GM18951 (cell line): ENCODE measurements around the gene ARMC9.

Experiments used
- POLR2A ChIP-seq: IDR thresholded peaks from 4 replicates; pipeline ENCODE4 v1.6.1; 2011; ENCODE audit warnings: mild to moderate bottlenecking; ENCODE audit not compliant: insufficient read length, insufficient read depth; ENCODE audit errors: extremely low read depth
- in situ Hi-C: fragments of 300-500 bp; cut with MboI; formaldehyde crosslinking; loops from one replicate; pipeline ENCODE4 v1.12.0; 2022; ENCODE audit warnings: low sequenced_read_pairs, mixed read lengths, inconsistent platforms; ENCODE audit not compliant: unreplicated experiment

Gene ARMC9

GRCh38 chr2:231203087-231203486 lies 4.7 kb downstream of the ARMC9 start:
- in situ Hi-C loops, result no loop called here
- no peak for TF ChIP-seq POLR2A

- in situ Hi-C loops, result no loop called here
- no peak for TF ChIP-seq POLR2A
Measured at GRCh38 chr2:231204146-231204545, 5.7 kb downstream of the ARMC9 start.

GRCh38 chr2:231204581-231204980 lies 6.2 kb downstream of the ARMC9 start:
- in situ Hi-C loops, result no loop called here
- TF ChIP-seq POLR2A, result no peak

- in situ Hi-C loops, result no loop called here
- no peak for TF ChIP-seq POLR2A
Measured at GRCh38 chr2:231207734-231208133, 9.3 kb downstream of the ARMC9 start.

GRCh38 chr2:231210782-231211181 lies 12.4 kb downstream of the ARMC9 start:
- TF ChIP-seq POLR2A, result no peak
- in situ Hi-C loops, result no loop called here

GRCh38 chr2:231211486-231211885 lies 13.1 kb downstream of the ARMC9 start:
- in situ Hi-C loops, result no loop called here
- TF ChIP-seq POLR2A, result no peak

GRCh38 chr2:231212329-231212845 lies 14.0 kb downstream of the ARMC9 start:
- no peak for TF ChIP-seq POLR2A
- in situ Hi-C loops, result no loop called here

- in situ Hi-C loops, result no loop called here
- TF ChIP-seq POLR2A, result no peak
Measured at GRCh38 chr2:231213931-231214642, 15.7 kb downstream of the ARMC9 start.

- in situ Hi-C loops, result no loop called here
- TF ChIP-seq POLR2A, result no peak
Measured at GRCh38 chr2:231218366-231218765, 19.9 kb downstream of the ARMC9 start.

GRCh38 chr2:231219289-231219688 lies 20.9 kb downstream of the ARMC9 start:
- in situ Hi-C loops, result no loop called here
- TF ChIP-seq POLR2A, result no peak

GRCh38 chr2:231221761-231222160 lies 23.3 kb downstream of the ARMC9 start:
- in situ Hi-C loops, result loop anchor here (10.0 kb wide), 1 partner anchor 183 kb away; no protein-coding TSS in a partner anchor
- no peak for TF ChIP-seq POLR2A

- no peak for TF ChIP-seq POLR2A
- in situ Hi-C loops, result loop anchor here (10.0 kb wide), 1 partner anchor 182 kb away; no protein-coding TSS in a partner anchor
Measured at GRCh38 chr2:231222318-231223000, 24.0 kb downstream of the ARMC9 start.

GRCh38 chr2:231223001-231223375 lies 24.6 kb downstream of the ARMC9 start:
- in situ Hi-C loops, result loop anchor here (10.0 kb wide), 1 partner anchor 182 kb away; no protein-coding TSS in a partner anchor
- TF ChIP-seq POLR2A, result no peak
